Measurements from ENCODE around the gene AMIGO1. TPM values are rescaled to one million over a fixed set of nuclear protein-coding genes. Genes with fewer than 3 reads are reported as not detected.

Gene AMIGO1
- total and polyA plus RNA-seq, 10 of the 15 experiments (the other 5 are each of a cell fraction or from before 2014, with no cell fraction given) = 0.02 to 0.28 (median 0.08) TPM; not detected in 1

DNA sequence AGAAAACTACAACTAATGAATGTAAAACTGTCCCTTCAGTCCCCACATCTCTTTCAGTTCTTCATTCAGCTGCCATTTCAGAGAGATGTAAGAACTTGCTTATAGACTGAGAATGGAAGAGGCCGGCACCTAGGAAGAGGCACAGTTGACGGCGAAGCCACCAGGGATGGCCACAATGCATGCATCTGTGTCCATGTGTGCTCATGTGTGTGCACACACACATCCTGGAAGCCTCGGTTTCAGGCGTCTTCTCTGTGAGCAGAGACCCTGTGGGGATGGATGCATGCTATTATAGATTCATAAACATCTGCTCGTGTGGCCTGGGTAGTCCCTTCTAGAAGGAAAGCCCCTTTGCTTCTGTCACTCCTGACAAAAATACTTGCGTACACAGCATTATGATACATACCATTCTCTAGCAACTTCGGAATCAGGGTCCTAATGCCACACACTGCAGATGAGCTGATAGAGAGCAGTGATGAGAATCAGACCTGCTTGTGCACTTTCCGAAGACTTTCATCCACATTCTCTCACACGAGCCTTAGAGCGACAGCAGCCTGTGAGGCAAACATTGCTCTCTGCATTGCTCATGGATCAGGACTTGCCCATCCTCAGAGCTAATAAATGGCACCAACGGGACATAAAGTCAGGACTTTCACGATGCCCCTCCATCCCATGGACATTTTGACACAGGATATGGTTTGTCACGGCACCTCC is 17.7 kb upstream of the AMIGO1 start (continued):
- TF ChIP-seq IRF4 (IDR thresholded peaks at IDR 0.05; ENCODE audit: low read depth, low read length) (peak; percentile 43; the same call in 1 of the 2 replicates), PAX8 (IDR thresholded peaks at IDR 0.05) (no peak), RUNX3 (IDR thresholded peaks at IDR 0.05; ENCODE audit: low read length) (peak; percentile 51; the same call in 1 of the 2 replicates), NFIC (IDR thresholded peaks at IDR 0.05; ENCODE audit: low read depth, low read length) (peak; percentile 47; the same call in 1 of the 2 replicates), JUNB (IDR thresholded peaks at IDR 0.05) (peak; percentile 11), NFYA (IDR thresholded peaks at IDR 0.05; ENCODE audit: borderline replicate concordance, low read depth, low read length) (no peak), SMARCA5 (IDR thresholded peaks at IDR 0.05) (peak; percentile 15; the same call in 1 of the 2 replicates), ZNF274 (IDR thresholded peaks at IDR 0.05; ENCODE audit: insufficient read depth, insufficient read length) (no peak), LARP7 (IDR thresholded peaks at IDR 0.05) (no peak), DPF2 (IDR thresholded peaks at IDR 0.05) (peak; percentile 88; the same call in 1 of the 2 replicates), MXI1 (IDR thresholded peaks at IDR 0.05; ENCODE audit: low read depth, low read length) (no peak), EED (IDR thresholded peaks at IDR 0.05; ENCODE audit: low read depth) (peak; percentile 84), NBN (IDR thresholded peaks at IDR 0.05) (peak; percentile 75; the same call in 1 of the 2 replicates), YBX1 (IDR thresholded peaks at IDR 0.05) (no peak), ZZZ3 (IDR thresholded peaks at IDR 0.05; ENCODE audit: control insufficient read depth, insufficient read length, low read depth) (no peak)
- TF ChIP-seq, protein P1, sequence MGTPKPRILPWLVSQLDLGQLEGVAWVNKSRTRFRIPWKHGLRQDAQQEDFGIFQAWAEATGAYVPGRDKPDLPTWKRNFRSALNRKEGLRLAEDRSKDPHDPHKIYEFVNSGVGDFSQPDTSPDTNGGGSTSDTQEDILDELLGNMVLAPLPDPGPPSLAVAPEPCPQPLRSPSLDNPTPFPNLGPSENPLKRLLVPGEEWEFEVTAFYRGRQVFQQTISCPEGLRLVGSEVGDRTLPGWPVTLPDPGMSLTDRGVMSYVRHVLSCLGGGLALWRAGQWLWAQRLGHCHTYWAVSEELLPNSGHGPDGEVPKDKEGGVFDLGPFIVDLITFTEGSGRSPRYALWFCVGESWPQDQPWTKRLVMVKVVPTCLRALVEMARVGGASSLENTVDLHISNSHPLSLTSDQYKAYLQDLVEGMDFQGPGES (IDR thresholded peaks at IDR 0.05) = no peak
- TF ChIP-seq, protein P2, sequence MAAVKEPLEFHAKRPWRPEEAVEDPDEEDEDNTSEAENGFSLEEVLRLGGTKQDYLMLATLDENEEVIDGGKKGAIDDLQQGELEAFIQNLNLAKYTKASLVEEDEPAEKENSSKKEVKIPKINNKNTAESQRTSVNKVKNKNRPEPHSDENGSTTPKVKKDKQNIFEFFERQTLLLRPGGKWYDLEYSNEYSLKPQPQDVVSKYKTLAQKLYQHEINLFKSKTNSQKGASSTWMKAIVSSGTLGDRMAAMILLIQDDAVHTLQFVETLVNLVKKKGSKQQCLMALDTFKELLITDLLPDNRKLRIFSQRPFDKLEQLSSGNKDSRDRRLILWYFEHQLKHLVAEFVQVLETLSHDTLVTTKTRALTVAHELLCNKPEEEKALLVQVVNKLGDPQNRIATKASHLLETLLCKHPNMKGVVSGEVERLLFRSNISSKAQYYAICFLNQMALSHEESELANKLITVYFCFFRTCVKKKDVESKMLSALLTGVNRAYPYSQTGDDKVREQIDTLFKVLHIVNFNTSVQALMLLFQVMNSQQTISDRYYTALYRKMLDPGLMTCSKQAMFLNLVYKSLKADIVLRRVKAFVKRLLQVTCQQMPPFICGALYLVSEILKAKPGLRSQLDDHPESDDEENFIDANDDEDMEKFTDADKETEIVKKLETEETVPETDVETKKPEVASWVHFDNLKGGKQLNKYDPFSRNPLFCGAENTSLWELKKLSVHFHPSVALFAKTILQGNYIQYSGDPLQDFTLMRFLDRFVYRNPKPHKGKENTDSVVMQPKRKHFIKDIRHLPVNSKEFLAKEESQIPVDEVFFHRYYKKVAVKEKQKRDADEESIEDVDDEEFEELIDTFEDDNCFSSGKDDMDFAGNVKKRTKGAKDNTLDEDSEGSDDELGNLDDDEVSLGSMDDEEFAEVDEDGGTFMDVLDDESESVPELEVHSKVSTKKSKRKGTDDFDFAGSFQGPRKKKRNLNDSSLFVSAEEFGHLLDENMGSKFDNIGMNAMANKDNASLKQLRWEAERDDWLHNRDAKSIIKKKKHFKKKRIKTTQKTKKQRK (IDR thresholded peaks at IDR 0.05; ENCODE audit: low read depth, low read length) = no peak
- TF ChIP-seq, protein P3, sequence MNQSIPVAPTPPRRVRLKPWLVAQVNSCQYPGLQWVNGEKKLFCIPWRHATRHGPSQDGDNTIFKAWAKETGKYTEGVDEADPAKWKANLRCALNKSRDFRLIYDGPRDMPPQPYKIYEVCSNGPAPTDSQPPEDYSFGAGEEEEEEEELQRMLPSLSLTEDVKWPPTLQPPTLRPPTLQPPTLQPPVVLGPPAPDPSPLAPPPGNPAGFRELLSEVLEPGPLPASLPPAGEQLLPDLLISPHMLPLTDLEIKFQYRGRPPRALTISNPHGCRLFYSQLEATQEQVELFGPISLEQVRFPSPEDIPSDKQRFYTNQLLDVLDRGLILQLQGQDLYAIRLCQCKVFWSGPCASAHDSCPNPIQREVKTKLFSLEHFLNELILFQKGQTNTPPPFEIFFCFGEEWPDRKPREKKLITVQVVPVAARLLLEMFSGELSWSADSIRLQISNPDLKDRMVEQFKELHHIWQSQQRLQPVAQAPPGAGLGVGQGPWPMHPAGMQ (IDR thresholded peaks at IDR 0.05; ENCODE audit: borderline replicate concordance) = no peak
- TF ChIP-seq, protein P4, sequence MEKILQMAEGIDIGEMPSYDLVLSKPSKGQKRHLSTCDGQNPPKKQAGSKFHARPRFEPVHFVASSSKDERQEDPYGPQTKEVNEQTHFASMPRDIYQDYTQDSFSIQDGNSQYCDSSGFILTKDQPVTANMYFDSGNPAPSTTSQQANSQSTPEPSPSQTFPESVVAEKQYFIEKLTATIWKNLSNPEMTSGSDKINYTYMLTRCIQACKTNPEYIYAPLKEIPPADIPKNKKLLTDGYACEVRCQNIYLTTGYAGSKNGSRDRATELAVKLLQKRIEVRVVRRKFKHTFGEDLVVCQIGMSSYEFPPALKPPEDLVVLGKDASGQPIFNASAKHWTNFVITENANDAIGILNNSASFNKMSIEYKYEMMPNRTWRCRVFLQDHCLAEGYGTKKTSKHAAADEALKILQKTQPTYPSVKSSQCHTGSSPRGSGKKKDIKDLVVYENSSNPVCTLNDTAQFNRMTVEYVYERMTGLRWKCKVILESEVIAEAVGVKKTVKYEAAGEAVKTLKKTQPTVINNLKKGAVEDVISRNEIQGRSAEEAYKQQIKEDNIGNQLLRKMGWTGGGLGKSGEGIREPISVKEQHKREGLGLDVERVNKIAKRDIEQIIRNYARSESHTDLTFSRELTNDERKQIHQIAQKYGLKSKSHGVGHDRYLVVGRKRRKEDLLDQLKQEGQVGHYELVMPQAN (conservative IDR thresholded peaks at IDR 0.05) = no peak; the same call in 1 of the 2 replicates
- TF ChIP-seq, protein P5, sequence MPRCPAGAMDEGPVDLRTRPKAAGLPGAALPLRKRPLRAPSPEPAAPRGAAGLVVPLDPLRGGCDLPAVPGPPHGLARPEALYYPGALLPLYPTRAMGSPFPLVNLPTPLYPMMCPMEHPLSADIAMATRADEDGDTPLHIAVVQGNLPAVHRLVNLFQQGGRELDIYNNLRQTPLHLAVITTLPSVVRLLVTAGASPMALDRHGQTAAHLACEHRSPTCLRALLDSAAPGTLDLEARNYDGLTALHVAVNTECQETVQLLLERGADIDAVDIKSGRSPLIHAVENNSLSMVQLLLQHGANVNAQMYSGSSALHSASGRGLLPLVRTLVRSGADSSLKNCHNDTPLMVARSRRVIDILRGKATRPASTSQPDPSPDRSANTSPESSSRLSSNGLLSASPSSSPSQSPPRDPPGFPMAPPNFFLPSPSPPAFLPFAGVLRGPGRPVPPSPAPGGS (IDR thresholded peaks at IDR 0.05; ENCODE audit: borderline replicate concordance, insufficient read depth, low read depth, low read length, poor library complexity, severe bottlenecking) = no peak
- TF ChIP-seq, protein P6, sequence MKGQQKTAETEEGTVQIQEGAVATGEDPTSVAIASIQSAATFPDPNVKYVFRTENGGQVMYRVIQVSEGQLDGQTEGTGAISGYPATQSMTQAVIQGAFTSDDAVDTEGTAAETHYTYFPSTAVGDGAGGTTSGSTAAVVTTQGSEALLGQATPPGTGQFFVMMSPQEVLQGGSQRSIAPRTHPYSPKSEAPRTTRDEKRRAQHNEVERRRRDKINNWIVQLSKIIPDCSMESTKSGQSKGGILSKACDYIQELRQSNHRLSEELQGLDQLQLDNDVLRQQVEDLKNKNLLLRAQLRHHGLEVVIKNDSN (IDR thresholded peaks at IDR 0.05; ENCODE audit: borderline replicate concordance, extremely low read length, insufficient read depth, low read depth, low read length) = no peak
